HG03108 (cell line): Measurements from ENCODE around the gene ZDHHC7.

Experiments
- ATAC-seq: cut with Tn5 transposase; IDR thresholded peaks from one replicate; pipeline ENCODE4 v1.9.1; 2021; ENCODE audit warnings: moderate library complexity; ENCODE audit not compliant: unreplicated experiment

ZDHHC7 gene

GRCh38 chr16:84925092-84925772 lies 86.1 kb downstream of the ZDHHC7 start:
- no peak for ATAC-seq

GRCh38 chr16:84924331-84925091 lies 86.8 kb downstream of the ZDHHC7 start:
- ATAC-seq: no peak
